Neural progenitor cell (in vitro differentiated cells): ENCODE data around the gene CFAP53. TPM values are rescaled to one million over a fixed set of nuclear protein-coding genes. Genes with fewer than 3 reads are reported as not detected.

Source experiments
- DNase-seq: peaks from one replicate; pipeline ENCODE4 v3.0.0-alpha.2; 2016; ENCODE audit warnings: low spot score
- H2AFZ ChIP-seq: fragments of 200-600 bp; sonication (generic); replicated peaks from 2 replicates; pipeline ENCODE4 v1.6.1; 2016; ENCODE audit warnings: antibody characterized with exemption
- H3F3A ChIP-seq: fragments of 200-600 bp; sonication (generic); 2 replicates; pipeline ENCODE4 v1.6.1; 2016; ENCODE audit warnings: antibody characterized with exemption, low read depth
- H3K27ac ChIP-seq: fragments of 200-600 bp; sonication (generic); 2 replicates; pipeline ENCODE4 v1.5.1; 2016; ENCODE audit warnings: mild to moderate bottlenecking
- H3K27me3 ChIP-seq: fragments of 200-600 bp; sonication (generic); 2 replicates; pipeline ENCODE4 v1.6.1; 2016; ENCODE audit warnings: mild to moderate bottlenecking, moderate library complexity
- H3K36me3 ChIP-seq: fragments of 200-600 bp; sonication (generic); 2 replicates; pipeline ENCODE4 v1.5.1; 2016
- H3K4me1 ChIP-seq: fragments of 200-600 bp; sonication (generic); 2 replicates; pipeline ENCODE4 v1.6.1; 2016; ENCODE audit warnings: mixed run types
- H3K4me2 ChIP-seq: fragments of 200-600 bp; sonication (generic); 2 replicates; pipeline ENCODE4 v1.6.1; 2016
- H3K4me3 ChIP-seq: fragments of 200-600 bp; sonication (generic); 2 replicates; pipeline ENCODE4 v1.5.1; 2016
- H3K79me2 ChIP-seq: fragments of 200-600 bp; sonication (generic); 2 replicates; pipeline ENCODE4 v1.6.1; 2016; ENCODE audit warnings: low read depth
- H3K9ac ChIP-seq: fragments of 200-600 bp; sonication (generic); 2 replicates; pipeline ENCODE4 v1.6.1; 2016
- H3K9me3 ChIP-seq: fragments of 200-600 bp; sonication (generic); 2 replicates; pipeline ENCODE4 v1.5.1; 2016; ENCODE audit warnings: low read depth
- H4K20me1 ChIP-seq: fragments of 200-600 bp; sonication (generic); 2 replicates; pipeline ENCODE4 v1.6.1; 2016; ENCODE audit warnings: low read depth
- H3K27ac Mint-ChIP-seq: 3 replicates; pipeline ENCODE4 v1.8.0; 2021; ENCODE audit warnings: mixed read lengths
- H3K27me3 Mint-ChIP-seq: 2 replicates; pipeline ENCODE4 v1.8.0; 2022; ENCODE audit warnings: low read depth, mild to moderate bottlenecking, inconsistent platforms, moderate library complexity, mixed read lengths; ENCODE audit not compliant: insufficient read depth
- H3K36me3 Mint-ChIP-seq: 3 replicates; pipeline ENCODE4 v1.8.0; 2021; ENCODE audit warnings: mixed read lengths
- H3K4me1 Mint-ChIP-seq: 3 replicates; pipeline ENCODE4 v1.8.0; 2021; ENCODE audit warnings: mixed read lengths
- H3K4me3 Mint-ChIP-seq: 3 replicates; pipeline ENCODE4 v1.8.0; 2021; ENCODE audit warnings: mild to moderate bottlenecking, moderate library complexity, mixed read lengths
- H3K9me3 Mint-ChIP-seq: 3 replicates; pipeline ENCODE4 v1.8.0; 2020; ENCODE audit warnings: mixed read lengths
- EZH2 ChIP-seq: fragments of 200-600 bp; sonication (generic); IDR thresholded peaks from 2 replicates; pipeline ENCODE4 v1.6.1; 2017; ENCODE audit warnings: antibody characterized with exemption, mild to moderate bottlenecking, moderate library complexity
- EZH2phosphoT487 ChIP-seq: fragments of 200-600 bp; sonication (generic); IDR thresholded peaks from 2 replicates; pipeline ENCODE4 v1.6.1; 2017; ENCODE audit warnings: antibody characterized with exemption
- total RNA-seq: library from RNA; depleted of rRNA; stranded (reverse); fragments of >200 nt; gene quantifications from 2 replicates; pipeline ENCODE4 v1.2.3, GENCODE V29; 2015; ENCODE audit warnings: low replicate concordance
- TF ChIP-seq, protein P1 (sequence below): fragments of 200-600 bp; sonication (generic); IDR thresholded peaks from 2 replicates; pipeline ENCODE4 v1.5.1; 2017; ENCODE audit warnings: antibody characterized with exemption, mild to moderate bottlenecking

CFAP53 gene
- total RNA-seq, 1 donor from 2014 or later, result 0.36 TPM

DNA sequence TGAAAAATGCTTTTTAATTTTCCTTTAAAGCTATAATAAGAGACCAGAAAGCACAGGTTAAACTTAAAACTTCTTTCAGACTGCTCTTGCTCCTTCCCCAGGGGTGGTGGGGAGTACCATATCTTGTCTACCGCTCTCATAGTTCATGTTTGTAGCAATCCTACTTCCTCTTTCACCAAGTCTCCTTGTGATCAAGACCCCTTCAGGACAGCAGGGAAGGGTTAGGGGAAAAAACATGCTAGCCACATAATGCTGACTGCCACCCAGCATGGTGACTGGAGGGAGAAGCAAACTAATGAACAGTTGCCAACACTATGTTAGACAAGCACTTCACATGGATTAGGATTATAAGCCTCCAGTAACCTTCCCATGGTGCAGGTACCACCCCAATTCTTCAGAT, 79.9 kb downstream of the CFAP53 start:
- peaks cover 18% of the 10 kb centered on the region for H3K27me3 Mint-ChIP-seq
- Histone ChIP-seq H3K4me1 (no peaks in the 10 kb centered on the region), H3K9me3 (no peaks in the 10 kb centered on the region), H3K4me2 (no peak overlapping the region), H3K79me2 (no peaks in the 10 kb centered on the region), H4K20me1 (no peaks in the 10 kb centered on the region), H3F3A (no peaks in the 10 kb centered on the region), H3K36me3 (no peaks in the 10 kb centered on the region), H3K27me3 (peaks cover 27% of the 10 kb centered on the region), H3K9ac (no peak overlapping the region), H2AFZ (no peak overlapping the region), H3K27ac (no peak overlapping the region), H3K4me3 (no peak overlapping the region)
- H3K4me3 Mint-ChIP-seq, result no peak overlapping the region
- no peaks in the 10 kb centered on the region for H3K4me1 Mint-ChIP-seq
- H3K27ac Mint-ChIP-seq, result no peak overlapping the region
- no peak for TF ChIP-seq EZH2
- TF ChIP-seq, protein P1, sequence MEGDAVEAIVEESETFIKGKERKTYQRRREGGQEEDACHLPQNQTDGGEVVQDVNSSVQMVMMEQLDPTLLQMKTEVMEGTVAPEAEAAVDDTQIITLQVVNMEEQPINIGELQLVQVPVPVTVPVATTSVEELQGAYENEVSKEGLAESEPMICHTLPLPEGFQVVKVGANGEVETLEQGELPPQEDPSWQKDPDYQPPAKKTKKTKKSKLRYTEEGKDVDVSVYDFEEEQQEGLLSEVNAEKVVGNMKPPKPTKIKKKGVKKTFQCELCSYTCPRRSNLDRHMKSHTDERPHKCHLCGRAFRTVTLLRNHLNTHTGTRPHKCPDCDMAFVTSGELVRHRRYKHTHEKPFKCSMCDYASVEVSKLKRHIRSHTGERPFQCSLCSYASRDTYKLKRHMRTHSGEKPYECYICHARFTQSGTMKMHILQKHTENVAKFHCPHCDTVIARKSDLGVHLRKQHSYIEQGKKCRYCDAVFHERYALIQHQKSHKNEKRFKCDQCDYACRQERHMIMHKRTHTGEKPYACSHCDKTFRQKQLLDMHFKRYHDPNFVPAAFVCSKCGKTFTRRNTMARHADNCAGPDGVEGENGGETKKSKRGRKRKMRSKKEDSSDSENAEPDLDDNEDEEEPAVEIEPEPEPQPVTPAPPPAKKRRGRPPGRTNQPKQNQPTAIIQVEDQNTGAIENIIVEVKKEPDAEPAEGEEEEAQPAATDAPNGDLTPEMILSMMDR, result no peak
- no peak for TF ChIP-seq EZH2phosphoT487
- no peak for DNase-seq
- no peaks in the 10 kb centered on the region for H3K36me3 Mint-ChIP-seq
- H3K9me3 Mint-ChIP-seq, result no peaks in the 10 kb centered on the region

DNA sequence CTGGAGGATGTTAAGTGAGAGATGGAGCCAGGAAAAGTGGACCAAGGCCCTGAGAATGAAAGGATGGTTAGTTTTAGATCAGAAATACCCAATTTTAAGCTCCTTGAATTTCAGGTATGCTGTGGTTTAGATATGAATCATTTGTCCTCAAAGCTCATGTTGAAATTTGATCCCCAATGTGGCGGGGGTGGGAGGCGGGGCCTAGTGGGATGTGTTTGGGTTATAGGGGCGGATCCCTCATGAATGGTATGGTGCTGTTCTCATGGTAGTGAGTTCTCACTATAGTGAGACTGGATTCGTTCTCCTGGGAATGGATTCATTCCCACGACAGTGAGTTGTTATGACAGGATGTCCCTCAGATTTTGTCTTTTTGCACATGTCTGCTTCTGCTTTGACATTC, 82.7 kb downstream of the CFAP53 start:
- H3K27me3 ChIP-seq, result no peaks in the 10 kb centered on the region
- Mint-ChIP-seq H3K36me3 (no peaks in the 10 kb centered on the region), H3K27ac (no peak overlapping the region), H3K4me1 (no peaks in the 10 kb centered on the region), H3K4me3 (no peak overlapping the region), H3K9me3 (no peaks in the 10 kb centered on the region), H3K27me3 (peaks cover 7% of the 10 kb centered on the region)
- H3K4me1 ChIP-seq, result peaks cover 4% of the 10 kb centered on the region
- no peaks in the 10 kb centered on the region for H3K9me3 ChIP-seq
- no peak overlapping the region for H2AFZ ChIP-seq
- H3F3A ChIP-seq, result no peaks in the 10 kb centered on the region
- no peak overlapping the region for H3K4me3 ChIP-seq
- no peak for DNase-seq
- no peak overlapping the region for H3K9ac ChIP-seq
- no peaks in the 10 kb centered on the region for H3K79me2 ChIP-seq
- H3K27ac ChIP-seq, result no peak overlapping the region
- no peak for TF ChIP-seq EZH2
- TF ChIP-seq EZH2phosphoT487, result no peak
- TF ChIP-seq, protein P1, result no peak
- no peaks in the 10 kb centered on the region for H4K20me1 ChIP-seq
- H3K4me2 ChIP-seq, result no peak overlapping the region
- no peaks in the 10 kb centered on the region for H3K36me3 ChIP-seq

DNA sequence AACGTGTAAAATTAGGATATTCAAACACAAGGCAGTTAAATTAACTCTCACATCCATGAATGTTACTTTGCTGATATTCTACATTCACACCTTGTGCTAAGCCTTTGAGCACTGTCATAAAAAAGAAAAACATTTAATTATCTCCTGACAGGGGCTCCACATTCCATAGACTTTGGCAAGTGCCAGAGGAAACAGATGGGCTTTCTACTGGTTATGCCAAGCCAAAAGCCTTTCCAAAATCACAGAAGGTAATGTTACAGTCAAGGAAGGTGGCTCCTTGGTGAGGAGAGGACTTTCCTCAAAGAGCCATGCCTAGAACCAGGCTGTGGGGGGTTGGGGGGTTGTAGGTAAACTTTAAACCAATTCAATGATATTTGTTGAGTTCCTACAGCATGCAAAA, 83.8 kb downstream of the CFAP53 start:
- Histone ChIP-seq H2AFZ (no peak overlapping the region), H3K36me3 (no peaks in the 10 kb centered on the region), H4K20me1 (no peaks in the 10 kb centered on the region), H3K4me1 (peaks cover 4% of the 10 kb centered on the region), H3K4me2 (no peak overlapping the region), H3K27ac (no peak overlapping the region), H3K9ac (no peak overlapping the region), H3K79me2 (no peaks in the 10 kb centered on the region), H3K9me3 (no peaks in the 10 kb centered on the region), H3F3A (no peaks in the 10 kb centered on the region), H3K27me3 (no peaks in the 10 kb centered on the region), H3K4me3 (no peak overlapping the region)
- Mint-ChIP-seq H3K27me3 (peaks cover 5% of the 10 kb centered on the region), H3K9me3 (no peaks in the 10 kb centered on the region), H3K36me3 (no peaks in the 10 kb centered on the region), H3K27ac (no peak overlapping the region), H3K4me3 (no peak overlapping the region), H3K4me1 (no peaks in the 10 kb centered on the region)
- TF ChIP-seq, protein P1, result no peak
- no peak for TF ChIP-seq EZH2phosphoT487
- no peak for TF ChIP-seq EZH2
- DNase-seq, result no peak

DNA sequence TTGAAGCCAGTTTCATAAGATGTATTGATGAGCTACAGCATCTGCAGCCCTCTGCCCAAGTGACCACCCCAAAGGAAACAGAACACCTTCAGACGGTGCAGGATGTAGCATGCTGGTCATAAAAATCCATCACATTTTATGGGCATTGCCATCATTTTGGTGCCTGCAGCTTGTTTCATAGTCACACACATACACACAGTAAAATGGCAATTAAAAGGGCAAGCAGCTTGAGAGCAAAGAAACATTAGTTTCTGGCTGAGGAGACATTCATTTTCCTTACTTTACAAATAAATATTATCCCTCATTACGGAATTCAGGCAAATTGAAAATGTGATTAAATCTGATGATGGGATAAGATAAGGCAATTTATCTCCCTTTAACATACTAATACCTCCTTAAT, 84.7 kb downstream of the CFAP53 start:
- H3K79me2 ChIP-seq, result no peaks in the 10 kb centered on the region
- H3K4me2 ChIP-seq, result no peak overlapping the region
- H3K9ac ChIP-seq, result no peak overlapping the region
- H4K20me1 ChIP-seq, result no peaks in the 10 kb centered on the region
- no peaks in the 10 kb centered on the region for H3F3A ChIP-seq
- Mint-ChIP-seq H3K27me3 (peaks cover 5% of the 10 kb centered on the region), H3K27ac (no peak overlapping the region), H3K4me1 (no peaks in the 10 kb centered on the region), H3K9me3 (no peaks in the 10 kb centered on the region), H3K4me3 (no peak overlapping the region), H3K36me3 (no peaks in the 10 kb centered on the region)
- no peak overlapping the region for H3K4me3 ChIP-seq
- no peak for DNase-seq
- H3K36me3 ChIP-seq, result no peaks in the 10 kb centered on the region
- no peaks in the 10 kb centered on the region for H3K27me3 ChIP-seq
- peaks cover 4% of the 10 kb centered on the region for H3K4me1 ChIP-seq
- H3K27ac ChIP-seq, result no peak overlapping the region
- no peak for TF ChIP-seq EZH2
- TF ChIP-seq EZH2phosphoT487, result no peak
- TF ChIP-seq, protein P1, result no peak
- H2AFZ ChIP-seq, result no peak overlapping the region
- no peaks in the 10 kb centered on the region for H3K9me3 ChIP-seq
